ENCODE data around the gene TIMP2.

DNA sequence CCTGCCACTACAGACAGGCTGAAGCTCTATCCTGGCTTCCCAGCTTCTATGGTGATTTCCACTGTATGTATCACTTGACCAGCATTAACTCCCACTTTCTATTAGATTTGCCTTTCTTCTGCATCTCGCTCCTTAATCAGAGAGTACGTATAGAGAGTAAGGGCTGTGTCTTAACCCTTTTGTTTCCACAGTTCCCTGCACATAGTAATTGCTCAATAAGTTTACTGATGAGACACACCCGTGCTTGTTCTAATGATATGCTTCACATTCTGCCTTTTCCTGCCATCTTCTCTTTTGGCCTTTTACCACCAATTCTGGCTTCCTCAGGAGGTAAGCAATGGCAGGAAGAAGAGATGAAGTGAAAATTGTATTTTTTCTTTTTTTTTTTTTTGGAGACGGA lies 64.0 kb downstream of the TIMP2 start:
- TF ChIP-seq, protein P1, sequence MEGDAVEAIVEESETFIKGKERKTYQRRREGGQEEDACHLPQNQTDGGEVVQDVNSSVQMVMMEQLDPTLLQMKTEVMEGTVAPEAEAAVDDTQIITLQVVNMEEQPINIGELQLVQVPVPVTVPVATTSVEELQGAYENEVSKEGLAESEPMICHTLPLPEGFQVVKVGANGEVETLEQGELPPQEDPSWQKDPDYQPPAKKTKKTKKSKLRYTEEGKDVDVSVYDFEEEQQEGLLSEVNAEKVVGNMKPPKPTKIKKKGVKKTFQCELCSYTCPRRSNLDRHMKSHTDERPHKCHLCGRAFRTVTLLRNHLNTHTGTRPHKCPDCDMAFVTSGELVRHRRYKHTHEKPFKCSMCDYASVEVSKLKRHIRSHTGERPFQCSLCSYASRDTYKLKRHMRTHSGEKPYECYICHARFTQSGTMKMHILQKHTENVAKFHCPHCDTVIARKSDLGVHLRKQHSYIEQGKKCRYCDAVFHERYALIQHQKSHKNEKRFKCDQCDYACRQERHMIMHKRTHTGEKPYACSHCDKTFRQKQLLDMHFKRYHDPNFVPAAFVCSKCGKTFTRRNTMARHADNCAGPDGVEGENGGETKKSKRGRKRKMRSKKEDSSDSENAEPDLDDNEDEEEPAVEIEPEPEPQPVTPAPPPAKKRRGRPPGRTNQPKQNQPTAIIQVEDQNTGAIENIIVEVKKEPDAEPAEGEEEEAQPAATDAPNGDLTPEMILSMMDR (IDR thresholded peaks at IDR 0.05; ENCODE audit: low read depth, low read length, poor library complexity, severe bottlenecking), result no peak
- TF ChIP-seq EZH2phosphoT487 (IDR thresholded peaks at IDR 0.05; ENCODE audit: borderline replicate concordance, low read length), result no peak

All from DOHH2 (cell line).